ENCODE results near the gene PODN.

PODN gene

GRCh38 chr1:53115403-53116306 is 53.6 kb downstream of the PODN start:
- no peaks in the 10 kb centered on the region for H3K4me1 ChIP-seq
- H3K4me3 ChIP-seq (ENCODE audit: low read depth, low read length), result no peak overlapping the region
- no peak overlapping the region for H3K4me2 ChIP-seq (ENCODE audit: low read length)
- no peaks in the 10 kb centered on the region for H3K27me3 ChIP-seq (ENCODE audit: control insufficient read depth, insufficient read depth, low read length)
- no peak overlapping the region for H3K27ac ChIP-seq
- H3K36me3 ChIP-seq (ENCODE audit: control insufficient read depth, insufficient read depth, low read length), result no peaks in the 10 kb centered on the region
- no peaks in the 10 kb centered on the region for H3K79me2 ChIP-seq
- no peaks in the 10 kb centered on the region for H3K9me3 ChIP-seq (ENCODE audit: control insufficient read depth, low read length)
- no peak overlapping the region for H3K9ac ChIP-seq
- TF ChIP-seq CTCF (IDR thresholded peaks at IDR 0.05), result no peak
- no peak overlapping the region for H2AFZ ChIP-seq

GRCh38 chr1:53116307-53116810 is 54.3 kb downstream of the PODN start:
- H3K4me1 ChIP-seq, result no peaks in the 10 kb centered on the region

GRCh38 chr1:53116933-53117600 is 55.1 kb downstream of the PODN start:
- H2AFZ ChIP-seq, result no peak overlapping the region
- no peak overlapping the region for H3K4me3 ChIP-seq (ENCODE audit: low read depth, low read length)
- no peaks in the 10 kb centered on the region for H3K9me3 ChIP-seq (ENCODE audit: control insufficient read depth, low read length)
- no peaks in the 10 kb centered on the region for H3K27me3 ChIP-seq (ENCODE audit: control insufficient read depth, insufficient read depth, low read length)
- no peaks in the 10 kb centered on the region for H3K4me1 ChIP-seq
- H3K27ac ChIP-seq, result no peak overlapping the region
- H3K79me2 ChIP-seq, result no peaks in the 10 kb centered on the region
- TF ChIP-seq CTCF (IDR thresholded peaks at IDR 0.05), result no peak
- no peaks in the 10 kb centered on the region for H3K36me3 ChIP-seq (ENCODE audit: control insufficient read depth, insufficient read depth, low read length)
- H3K9ac ChIP-seq, result no peak overlapping the region
- H3K4me2 ChIP-seq (ENCODE audit: low read length), result no peak overlapping the region

More at GRCh38 chr1:53116307-53116810, 54.3 kb downstream of the PODN start:
- Histone ChIP-seq H2AFZ (no peak overlapping the region), H3K27ac (no peak overlapping the region), H3K79me2 (no peaks in the 10 kb centered on the region), H3K36me3 (ENCODE audit: control insufficient read depth, insufficient read depth, low read length) (no peaks in the 10 kb centered on the region), H3K27me3 (ENCODE audit: control insufficient read depth, insufficient read depth, low read length) (no peaks in the 10 kb centered on the region), H3K4me3 (ENCODE audit: low read depth, low read length) (no peak overlapping the region), H3K9ac (no peak overlapping the region), H3K9me3 (ENCODE audit: control insufficient read depth, low read length) (no peaks in the 10 kb centered on the region), H3K4me2 (ENCODE audit: low read length) (no peak overlapping the region)
- no peak for TF ChIP-seq CTCF (IDR thresholded peaks at IDR 0.05)

GRCh38 chr1:53117836-53118235 is 55.8 kb downstream of the PODN start:
- Histone ChIP-seq H3K4me3 (ENCODE audit: low read depth, low read length) (no peak overlapping the region), H3K9ac (no peak overlapping the region), H2AFZ (no peak overlapping the region), H3K36me3 (ENCODE audit: control insufficient read depth, insufficient read depth, low read length) (no peaks in the 10 kb centered on the region), H3K4me1 (no peaks in the 10 kb centered on the region), H3K27ac (no peak overlapping the region), H3K79me2 (no peaks in the 10 kb centered on the region), H3K4me2 (ENCODE audit: low read length) (no peak overlapping the region), H3K9me3 (ENCODE audit: control insufficient read depth, low read length) (no peaks in the 10 kb centered on the region), H3K27me3 (ENCODE audit: control insufficient read depth, insufficient read depth, low read length) (no peaks in the 10 kb centered on the region)
- no peak for TF ChIP-seq CTCF (IDR thresholded peaks at IDR 0.05)

All from parathyroid adenoma (tissue), 2 donors.